Trophoblast cell (in vitro differentiated cells and primary cell): Measurements from ENCODE around the gene SPON1.

Experiments used
- DNase-seq, 2 donors: peaks; one replicate each; pipeline ENCODE4 v3.0.0-alpha.2; 2016
- H2AFZ ChIP-seq: 2 replicates; pipeline ENCODE4 v1.6.1; 2013; ENCODE audit warnings: low read length, moderate library complexity, mild to moderate bottlenecking; ENCODE audit not compliant: insufficient read depth, poor library complexity
- H2AK5ac ChIP-seq: 2 replicates; pipeline ENCODE4 v1.6.1; 2013; ENCODE audit warnings: mild to moderate bottlenecking, low read length
- H2BK120ac ChIP-seq: 2 replicates; pipeline ENCODE4 v1.6.1; 2013; ENCODE audit warnings: low read length, mild to moderate bottlenecking, moderate library complexity; ENCODE audit not compliant: insufficient read depth, poor library complexity
- H2BK12ac ChIP-seq: 2 replicates; pipeline ENCODE4 v1.6.1; 2013; ENCODE audit warnings: mild to moderate bottlenecking, low read length, moderate library complexity
- H2BK5ac ChIP-seq: 2 replicates; pipeline ENCODE4 v1.6.1; 2013; ENCODE audit warnings: low read length, low read depth, moderate library complexity, mild to moderate bottlenecking; ENCODE audit not compliant: poor library complexity
- H3K14ac ChIP-seq: 2 replicates; pipeline ENCODE4 v1.6.1; 2013; ENCODE audit warnings: mild to moderate bottlenecking, low read length
- H3K18ac ChIP-seq: 2 replicates; pipeline ENCODE4 v1.6.1; 2013; ENCODE audit warnings: mild to moderate bottlenecking, low read length
- H3K23ac ChIP-seq: 2 replicates; pipeline ENCODE4 v1.6.1; 2013; ENCODE audit warnings: low read length
- H3K27ac ChIP-seq: 2 replicates; pipeline ENCODE4 v1.5.1; 2013; ENCODE audit warnings: low read depth, mild to moderate bottlenecking, inconsistent platforms, low read length, moderate library complexity
- H3K27me3 ChIP-seq: 2 replicates; pipeline ENCODE4 v1.6.1; 2013; ENCODE audit warnings: inconsistent platforms, mild to moderate bottlenecking, low read length, moderate library complexity; ENCODE audit not compliant: insufficient read depth
- H3K36me3 ChIP-seq, 2 experiments: 1 replicate in 1 of 2; 2 replicates in 1 of 2; pipeline ENCODE4 v1.6.1; 2013; ENCODE audit warnings: low read length in 2 of 2, mild to moderate bottlenecking in 2 of 2, moderate library complexity in 1 of 2; ENCODE audit not compliant: insufficient read depth in 2 of 2, control insufficient read depth in 1 of 2
- H3K4ac ChIP-seq: 2 replicates; pipeline ENCODE4 v1.6.1; 2013; ENCODE audit warnings: low read depth, mild to moderate bottlenecking, low read length, moderate library complexity
- H3K4me1 ChIP-seq, 2 experiments: 1 replicate in 1 of 2; 2 replicates in 1 of 2; pipeline ENCODE4 v1.6.1; 2013; ENCODE audit warnings: low read length in 2 of 2, mild to moderate bottlenecking in 2 of 2, moderate library complexity in 1 of 2; ENCODE audit not compliant: insufficient read depth in 2 of 2, control insufficient read depth in 1 of 2
- H3K4me2 ChIP-seq: 2 replicates; pipeline ENCODE4 v1.6.1; 2013; ENCODE audit warnings: inconsistent platforms, mild to moderate bottlenecking, low read length, moderate library complexity
- H3K4me3 ChIP-seq: 2 replicates; pipeline ENCODE4 v1.5.1; 2013; ENCODE audit warnings: mild to moderate bottlenecking, low read depth, low read length, inconsistent platforms
- H3K79me1 ChIP-seq: one replicate; pipeline ENCODE4 v1.6.1; 2013; ENCODE audit warnings: low read length
- H3K79me2 ChIP-seq: 2 replicates; pipeline ENCODE4 v1.6.1; 2013; ENCODE audit warnings: low read length, mild to moderate bottlenecking; ENCODE audit not compliant: control insufficient read depth, insufficient read depth, poor library complexity
- H3K9ac ChIP-seq: 2 replicates; pipeline ENCODE4 v1.6.1; 2013; ENCODE audit warnings: mild to moderate bottlenecking, low read length
- H3K9me3 ChIP-seq: 2 replicates; pipeline ENCODE4 v1.6.1; 2013; ENCODE audit warnings: low read depth, mild to moderate bottlenecking, control low read depth, inconsistent platforms, low read length; ENCODE audit not compliant: insufficient read depth
- H4K12ac ChIP-seq: 2 replicates; pipeline ENCODE4 v1.6.1; 2013; ENCODE audit warnings: low read depth, mild to moderate bottlenecking, low read length, moderate library complexity
- H4K8ac ChIP-seq: 2 replicates; pipeline ENCODE4 v1.6.1; 2013; ENCODE audit warnings: low read depth, mild to moderate bottlenecking, low read length, moderate library complexity
- H4K91ac ChIP-seq: one replicate; pipeline ENCODE4 v1.6.1; 2013; ENCODE audit warnings: low read depth, mild to moderate bottlenecking, low read length, moderate library complexity
- WGBS: extraction: QIAGEN DNeasy Blood & Tissue Kit; methylation state at CpG from one replicate; pipeline ENCODE4 v1.1.7; 2013; ENCODE audit warnings: missing lambda C conversion rate; ENCODE audit not compliant: insufficient read length, insufficient coverage; ENCODE audit errors: extremely low coverage; 5-methylcytosine and 5-hydroxymethylcytosine counted together

SPON1 gene

GRCh38 chr11:14012846-14013245 lies 50.3 kb downstream of the SPON1 start:
- Histone ChIP-seq H3K18ac (no peak overlapping the region), H2AFZ (no peak overlapping the region), H3K4ac (no peak overlapping the region), H3K27ac (no peak overlapping the region), H3K4me3 (no peak overlapping the region), H3K9me3 (no peaks in the 10 kb centered on the region), H2AK5ac (no peak overlapping the region), H2BK5ac (no peak overlapping the region), H3K4me1 (peaks cover 2 to 6% of the 10 kb centered on the region in 2 experiments), H3K36me3 (no peaks in the 10 kb centered on the region), H4K91ac (no peak overlapping the region), H2BK12ac (no peak overlapping the region), H3K4me2 (no peak overlapping the region), H4K8ac (no peak overlapping the region), H3K79me2 (no peaks in the 10 kb centered on the region), H4K12ac (no peak overlapping the region), H3K23ac (no peak overlapping the region), H2BK120ac (no peak overlapping the region), H3K27me3 (no peaks in the 10 kb centered on the region), H3K9ac (no peak overlapping the region), H3K79me1 (peaks cover 4% of the 10 kb centered on the region), H3K14ac (no peak overlapping the region)
- no CpG with 5 or more reads among the region's 4 CpGs for WGBS
- DNase-seq = peak in 1 of 2 donors; percentile 36

GRCh38 chr11:14015711-14016110 lies 53.2 kb downstream of the SPON1 start:
- H3K9me3 ChIP-seq = no peaks in the 10 kb centered on the region
- no peak overlapping the region for H3K4ac ChIP-seq
- no peaks in the 10 kb centered on the region for H3K36me3 ChIP-seq
- WGBS = no CpG with 5 or more reads among the region's 4 CpGs
- H4K91ac ChIP-seq = no peak overlapping the region
- no peak overlapping the region for H2AK5ac ChIP-seq
- peaks cover 2 to 12% of the 10 kb centered on the region in 2 experiments for H3K4me1 ChIP-seq
- peak overlapping the region; percentile 54 for H3K27ac ChIP-seq
- H3K23ac ChIP-seq = no peak overlapping the region
- H4K12ac ChIP-seq = no peak overlapping the region
- H3K4me3 ChIP-seq = no peak overlapping the region
- DNase-seq = peak; percentile 86 to 87
- no peak overlapping the region for H3K18ac ChIP-seq
- no peak overlapping the region for H2BK120ac ChIP-seq
- no peaks in the 10 kb centered on the region for H3K79me2 ChIP-seq
- no peak overlapping the region for H3K9ac ChIP-seq
- no peak overlapping the region for H2BK12ac ChIP-seq
- H3K79me1 ChIP-seq = peaks cover 4% of the 10 kb centered on the region
- no peak overlapping the region for H3K4me2 ChIP-seq
- H2BK5ac ChIP-seq = no peak overlapping the region
- H2AFZ ChIP-seq = no peak overlapping the region
- no peak overlapping the region for H4K8ac ChIP-seq
- no peaks in the 10 kb centered on the region for H3K27me3 ChIP-seq
- no peak overlapping the region for H3K14ac ChIP-seq

GRCh38 chr11:14018441-14018840 lies 55.9 kb downstream of the SPON1 start:
- no peak overlapping the region for H3K4ac ChIP-seq
- peaks cover 2 to 12% of the 10 kb centered on the region in 2 experiments for H3K4me1 ChIP-seq
- no peak overlapping the region for H4K12ac ChIP-seq
- no peak overlapping the region for H3K14ac ChIP-seq
- no peak overlapping the region for H2BK5ac ChIP-seq
- H3K4me3 ChIP-seq = no peak overlapping the region
- H3K79me2 ChIP-seq = no peaks in the 10 kb centered on the region
- no peaks in the 10 kb centered on the region for H3K27me3 ChIP-seq
- no CpG with 5 or more reads among the region's 2 CpGs for WGBS
- no peak overlapping the region for H3K9ac ChIP-seq
- no peak overlapping the region for H3K4me2 ChIP-seq
- H3K18ac ChIP-seq = no peak overlapping the region
- no peak overlapping the region for H3K27ac ChIP-seq
- H2BK120ac ChIP-seq = no peak overlapping the region
- peaks cover 4% of the 10 kb centered on the region for H3K79me1 ChIP-seq
- H2AK5ac ChIP-seq = no peak overlapping the region
- H2AFZ ChIP-seq = no peak overlapping the region
- no peak overlapping the region for H3K23ac ChIP-seq
- no peak overlapping the region for H4K8ac ChIP-seq
- no peaks in the 10 kb centered on the region for H3K9me3 ChIP-seq
- no peaks in the 10 kb centered on the region for H3K36me3 ChIP-seq
- H4K91ac ChIP-seq = no peak overlapping the region
- H2BK12ac ChIP-seq = no peak overlapping the region
- peak in 1 of 2 donors; percentile 19 for DNase-seq

GRCh38 chr11:14021738-14022137 lies 59.2 kb downstream of the SPON1 start:
- no peak overlapping the region for H2AK5ac ChIP-seq
- H3K23ac ChIP-seq = no peak overlapping the region
- no CpG with 5 or more reads among the region's 4 CpGs for WGBS
- no peak overlapping the region for H2BK5ac ChIP-seq
- H3K27ac ChIP-seq = no peak overlapping the region
- peaks cover 4 to 6% of the 10 kb centered on the region in 2 experiments for H3K4me1 ChIP-seq
- no peaks in the 10 kb centered on the region for H3K79me2 ChIP-seq
- DNase-seq = no peak
- H4K91ac ChIP-seq = no peak overlapping the region
- no peaks in the 10 kb centered on the region for H3K27me3 ChIP-seq
- H4K8ac ChIP-seq = no peak overlapping the region
- H3K18ac ChIP-seq = no peak overlapping the region
- H2BK120ac ChIP-seq = no peak overlapping the region
- H3K4me3 ChIP-seq = no peak overlapping the region
- H2AFZ ChIP-seq = no peak overlapping the region
- no peak overlapping the region for H3K4me2 ChIP-seq
- H3K4ac ChIP-seq = no peak overlapping the region
- no peak overlapping the region for H3K9ac ChIP-seq
- no peak overlapping the region for H4K12ac ChIP-seq
- H3K9me3 ChIP-seq = no peaks in the 10 kb centered on the region
- no peak overlapping the region for H3K14ac ChIP-seq
- H3K36me3 ChIP-seq = no peaks in the 10 kb centered on the region
- H3K79me1 ChIP-seq = peaks cover 2% of the 10 kb centered on the region
- no peak overlapping the region for H2BK12ac ChIP-seq
